Left lung (tissue), 10 donors: ENCODE measurements around the gene CADM1. TPM values are rescaled to one million over a fixed set of nuclear protein-coding genes. Genes with fewer than 3 reads are reported as not detected.
"Not testable (repeated sequence)": the region's sequence is repeated elsewhere in the genome, so short reads cannot be mapped to it uniquely, and the experiment has no call there.

ENCODE experiments used
- ATAC-seq: fragments of 200-7000 bp; cut with Tn5 transposase; one replicate; pipeline ENCODE4 v1.9.1; 2020; ENCODE audit warnings: moderate library complexity
- DNase-seq, 4 donors: peaks; one replicate each; pipeline ENCODE4 v3.0.0-alpha.2; 2013 to 2020
- H3K27ac ChIP-seq, 2 donors: fragments of 200-600 bp; sonication (generic) in 1 of 2; one replicate each; pipeline versions ENCODE4 v1.5.0 to v1.8.0; 2020 to 2021
- H3K27me3 ChIP-seq, 2 donors: fragments of 200-600 bp; sonication (generic) in 1 of 2; one replicate each; pipeline versions ENCODE4 v1.5.0 to v1.8.0; 2020 to 2021
- H3K36me3 ChIP-seq, 2 donors: fragments of 200-600 bp; sonication (generic) in 1 of 2; one replicate each; pipeline versions ENCODE4 v1.5.0 to v1.8.0; 2020 to 2021
- H3K4me1 ChIP-seq, 2 donors: fragments of 200-600 bp; one replicate each; pipeline ENCODE4 v1.8.0; 2021
- H3K4me3 ChIP-seq, 2 donors: fragments of 200-600 bp; sonication (generic) in 1 of 2; one replicate each; pipeline versions ENCODE4 v1.5.0 to v1.8.0; 2020 to 2021; ENCODE audit warnings: mild to moderate bottlenecking in 1 of 2
- H3K9me3 ChIP-seq, 2 donors: fragments of 200-600 bp; sonication (generic) in 1 of 2; one replicate each; pipeline versions ENCODE4 v1.5.0 to v1.8.0; 2020 to 2021
- intact Hi-C, 2 donors: fragments of 100-400 bp; cut with DNase I; formaldehyde crosslinking; loops; one replicate each; pipeline versions ENCODE4 v1.11.2 to v1.14.2; 2022
- polyA plus RNA-seq, 6 donors: library from polyadenylated mRNA; unstranded; fragments of 120-200 nt; gene quantifications; one replicate each; pipeline ENCODE4 v1.2.1, GENCODE V29; 2013; ENCODE audit not compliant: insufficient read length in 6 of 6
- total RNA-seq, 2 donors: library from RNA; stranded (reverse); fragmentation: NEBNext Ultra II Directional; extraction: Animal tissue kit (Norgen Biotek cat#: 25700); gene quantifications; one replicate each; pipeline ENCODE4 v1.2.1, GENCODE V29; 2021
- TF ChIP-seq, protein P1 (sequence below), 2 donors: fragments of 200-600 bp; sonication (generic) in 1 of 2; IDR thresholded peaks; one replicate each; pipeline versions ENCODE4 v1.5.0 to v1.8.0; 2021; ENCODE audit warnings: antibody characterized with exemption in 2 of 2
- donor health status: DM: no; HTN: yes; CAD: no.
- donor health status: DM: no; HTN: no; CAD: no.

CADM1 gene
- total and polyA plus RNA-seq, 8 donors, result 105 to 307 (median 156) TPM

GRCh38 chr11:115475564-115475963 is 28.7 kb downstream of the CADM1 start:
- intact Hi-C loops, result no loop called here
- DNase-seq, result no peak
- no peak overlapping the region for H3K4me3 ChIP-seq
- H3K4me1 ChIP-seq, result no peaks in the 10 kb centered on the region
- no peak overlapping the region for H3K27ac ChIP-seq
- H3K36me3 ChIP-seq, result no peaks in the 10 kb centered on the region
- no peaks in the 10 kb centered on the region for H3K9me3 ChIP-seq
- H3K27me3 ChIP-seq, result no peaks in the 10 kb centered on the region
- no peak for ATAC-seq
- TF ChIP-seq, protein P1, sequence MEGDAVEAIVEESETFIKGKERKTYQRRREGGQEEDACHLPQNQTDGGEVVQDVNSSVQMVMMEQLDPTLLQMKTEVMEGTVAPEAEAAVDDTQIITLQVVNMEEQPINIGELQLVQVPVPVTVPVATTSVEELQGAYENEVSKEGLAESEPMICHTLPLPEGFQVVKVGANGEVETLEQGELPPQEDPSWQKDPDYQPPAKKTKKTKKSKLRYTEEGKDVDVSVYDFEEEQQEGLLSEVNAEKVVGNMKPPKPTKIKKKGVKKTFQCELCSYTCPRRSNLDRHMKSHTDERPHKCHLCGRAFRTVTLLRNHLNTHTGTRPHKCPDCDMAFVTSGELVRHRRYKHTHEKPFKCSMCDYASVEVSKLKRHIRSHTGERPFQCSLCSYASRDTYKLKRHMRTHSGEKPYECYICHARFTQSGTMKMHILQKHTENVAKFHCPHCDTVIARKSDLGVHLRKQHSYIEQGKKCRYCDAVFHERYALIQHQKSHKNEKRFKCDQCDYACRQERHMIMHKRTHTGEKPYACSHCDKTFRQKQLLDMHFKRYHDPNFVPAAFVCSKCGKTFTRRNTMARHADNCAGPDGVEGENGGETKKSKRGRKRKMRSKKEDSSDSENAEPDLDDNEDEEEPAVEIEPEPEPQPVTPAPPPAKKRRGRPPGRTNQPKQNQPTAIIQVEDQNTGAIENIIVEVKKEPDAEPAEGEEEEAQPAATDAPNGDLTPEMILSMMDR (IDR thresholded peaks at IDR 0.05), result no peak

- ATAC-seq, H3K4me3 ChIP-seq, DNase-seq, H3K27me3 ChIP-seq, H3K36me3 ChIP-seq, H3K27ac ChIP-seq, H3K4me1 ChIP-seq, H3K9me3 ChIP-seq, intact Hi-C loops: not testable (repeated sequence)
Observed at GRCh38 chr11:115474306-115474705, 29.9 kb downstream of the CADM1 start.

DNA sequence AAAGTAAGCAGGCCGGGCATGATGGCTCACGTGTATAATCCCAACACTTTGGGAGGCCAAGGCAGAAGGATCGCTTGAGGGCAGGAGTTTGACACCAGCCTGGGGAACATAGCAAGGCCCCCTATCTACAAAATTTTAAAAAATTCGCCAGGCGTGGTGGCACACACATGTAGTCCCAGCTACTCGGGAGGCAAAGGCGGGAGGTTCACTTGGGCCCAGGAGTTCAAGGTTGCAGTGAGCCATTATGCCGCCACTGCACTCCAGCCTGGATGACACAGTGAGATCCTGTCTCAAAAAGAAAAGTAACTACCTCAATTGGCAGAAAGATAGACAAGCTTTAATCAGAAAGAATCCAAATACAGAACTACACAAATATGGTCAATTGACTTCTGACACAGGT is 31.0 kb downstream of the CADM1 start:
- intact Hi-C loops, result no loop called here

GRCh38 chr11:115471367-115471766 is 32.8 kb downstream of the CADM1 start:
- intact Hi-C loops, result no loop called here
- Histone ChIP-seq H3K9me3 (no peaks in the 10 kb centered on the region), H3K4me1 (no peaks in the 10 kb centered on the region), H3K27ac (no peak overlapping the region), H3K36me3 (no peaks in the 10 kb centered on the region), H3K4me3 (no peak overlapping the region), H3K27me3 (no peaks in the 10 kb centered on the region)
- DNase-seq, result peak in 2 of 4 donors; percentile 28 to 44
- TF ChIP-seq, protein P1 (IDR thresholded peaks at IDR 0.05), result no peak
- ATAC-seq, result peak; percentile 93

More for the DNA sequence above, 31.0 kb downstream of the CADM1 start:
- Histone ChIP-seq H3K27ac (no peak overlapping the region), H3K4me1 (no peaks in the 10 kb centered on the region), H3K4me3 (no peak overlapping the region), H3K36me3 (no peaks in the 10 kb centered on the region), H3K27me3 (no peaks in the 10 kb centered on the region), H3K9me3 (no peaks in the 10 kb centered on the region)
- ATAC-seq (no peak), DNase-seq (no peak)
- TF ChIP-seq, protein P1 (IDR thresholded peaks at IDR 0.05), result no peak

- H3K9me3 ChIP-seq, result no peaks in the 10 kb centered on the region
- no peaks in the 10 kb centered on the region for H3K27me3 ChIP-seq
- H3K36me3 ChIP-seq, result no peaks in the 10 kb centered on the region
- DNase-seq, result no peak
- no peaks in the 10 kb centered on the region for H3K4me1 ChIP-seq
- intact Hi-C loops, result no loop called here
- H3K4me3 ChIP-seq, result no peak overlapping the region
- ATAC-seq, result no peak
- H3K27ac ChIP-seq, result no peak overlapping the region
- TF ChIP-seq, protein P1 (IDR thresholded peaks at IDR 0.05), result no peak
Observed at GRCh38 chr11:115470928-115471327, 33.3 kb downstream of the CADM1 start.

DNA sequence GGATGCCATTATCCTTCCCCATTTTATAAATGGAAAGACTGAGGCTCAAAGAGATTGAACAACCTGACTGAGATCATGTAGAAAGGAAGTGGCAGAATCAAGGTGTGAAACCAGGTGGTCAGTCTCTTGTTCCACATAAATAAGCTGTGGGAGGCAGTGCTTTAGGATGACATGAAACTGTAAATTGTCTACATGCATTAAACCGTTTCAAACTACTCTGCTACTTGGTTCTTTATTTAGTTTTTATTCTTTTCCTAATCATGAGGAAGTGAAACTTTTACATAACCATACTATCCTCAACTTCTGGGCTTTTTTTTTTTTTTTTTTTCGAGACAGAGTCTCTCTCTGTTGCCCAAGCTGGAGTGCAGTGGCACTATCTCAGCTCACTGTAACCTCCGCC is 34.9 kb downstream of the CADM1 start:
- ATAC-seq, result no peak
- no peak for DNase-seq
- Histone ChIP-seq H3K36me3 (no peaks in the 10 kb centered on the region), H3K27ac (no peak overlapping the region), H3K9me3 (no peaks in the 10 kb centered on the region), H3K4me3 (no peak overlapping the region), H3K27me3 (no peaks in the 10 kb centered on the region), H3K4me1 (no peaks in the 10 kb centered on the region)
- TF ChIP-seq, protein P1 (IDR thresholded peaks at IDR 0.05), result no peak
- intact Hi-C loops, result no loop called here
